K562 (cell line): ENCODE results near the gene GSC. TPM values are rescaled to one million over a fixed set of nuclear protein-coding genes. Genes with fewer than 3 reads are reported as not detected.

Experiments
- ATAC-seq: fragments of 200-7000 bp; cut with Tn5 transposase; 3 replicates; pipeline ENCODE4 v1.9.1; 2020; ENCODE audit warnings: moderate library complexity
- BruUV-seq: library from RNA; stranded (reverse); fragments of 400-500 nt; replicated peaks from 2 replicates; lab custom pipeline; 2021; lab: Mats Ljungman, UMichigan
- CTCF ChIA-PET: fragments of 300-600 bp; formaldehyde crosslinking; extraction: SDS; loops from one replicate; lab custom pipeline; 2021; ENCODE audit warnings: low intra/inter-chr PET ratio; lab: Yijun Ruan, JAX
- POLR2A ChIA-PET: fragments of 300-600, 350-650 bp; sonication (Branson Sonifier 250); formaldehyde crosslinking; extraction: SDS; loops from one replicate; lab custom pipeline; 2021; ENCODE audit warnings: antibody characterized with exemption, inconsistent platforms; lab: Yijun Ruan, JAX
- DNase-seq, 4 experiments: peaks; one replicate each; pipeline versions ENCODE4 v3.0.0 to v3.0.0-alpha.2; 2011 to 2018; ENCODE audit warnings: low spot score in 3 of 4, mixed read lengths in 3 of 4; ENCODE audit errors: extremely low read depth in 1 of 4
- FAIRE-seq: peaks from 2 replicates; lab custom pipeline; 2011; peaks lifted over from hg19 to GRCh38; lab: Jason Lieb, UNC
- H2AFZ ChIP-seq: 2 replicates; pipeline ENCODE4 v1.6.0; 2011; ENCODE audit warnings: low read depth, low read length, control low read depth, inconsistent platforms
- H3K27ac ChIP-seq: fragments of 200-600 bp; 3 replicates; pipeline ENCODE4 v1.8.0; 2011; ENCODE audit warnings: low read depth, mild to moderate bottlenecking, control low read depth, inconsistent platforms, low read length, moderate library complexity, mixed read lengths; ENCODE audit errors: extremely low read depth
- H3K27me3 ChIP-seq, 2 experiments: fragments of 300-600 bp in 1 of 2; 2 replicates in 1 of 2; 3 replicates in 1 of 2; pipeline versions ENCODE4 v1.6.0 to v1.8.0; 2011; ENCODE audit warnings: inconsistent platforms in 2 of 2, low read length in 2 of 2, mild to moderate bottlenecking in 1 of 2, mixed read lengths in 1 of 2, moderate library complexity in 1 of 2; ENCODE audit not compliant: control insufficient read depth in 2 of 2, insufficient read depth in 2 of 2
- H3K36me3 ChIP-seq: fragments of 300-600 bp; 3 replicates; pipeline ENCODE4 v1.8.0; 2011; ENCODE audit warnings: mild to moderate bottlenecking, low read length, inconsistent platforms; ENCODE audit not compliant: control insufficient read depth, insufficient read depth
- H3K4me1 ChIP-seq, 2 experiments: fragments of 200-600 bp in 1 of 2; replicated peaks in 1 of 2; 2 replicates in 1 of 2; 3 replicates in 1 of 2; pipeline versions ENCODE4 v1.5.1 to v1.8.0; 2011; ENCODE audit warnings: inconsistent platforms in 2 of 2, low read length in 2 of 2, mild to moderate bottlenecking in 1 of 2, mixed read lengths in 1 of 2, moderate library complexity in 1 of 2; ENCODE audit not compliant: control insufficient read depth in 2 of 2, insufficient read depth in 2 of 2
- H3K4me2 ChIP-seq: 2 replicates; pipeline ENCODE4 v1.6.1; 2011; ENCODE audit warnings: low read length, control low read depth, inconsistent platforms, mixed read lengths; ENCODE audit not compliant: insufficient read depth
- H3K4me3 ChIP-seq: fragments of 200-600 bp; sonication (generic), shearing (Covaris generic); 2 replicates; pipeline ENCODE4 v1.5.1; 2016; ENCODE audit warnings: control low read depth, inconsistent platforms
- H3K79me2 ChIP-seq: fragments of 200-600 bp; 3 replicates; pipeline ENCODE4 v1.8.0; 2011; ENCODE audit warnings: low read length, inconsistent platforms; ENCODE audit not compliant: control insufficient read depth, insufficient read depth
- H3K9ac ChIP-seq, 2 experiments: 2 replicates each; pipeline versions ENCODE4 v1.6.0 to v1.6.1; 2011; ENCODE audit warnings: low read depth in 2 of 2, low read length in 2 of 2, control low read depth in 1 of 2, inconsistent platforms in 1 of 2, mild to moderate bottlenecking in 1 of 2, mixed read lengths in 1 of 2; ENCODE audit not compliant: insufficient read depth in 1 of 2
- H3K9me1 ChIP-seq: one replicate; pipeline ENCODE4 v1.6.0; 2011; ENCODE audit warnings: inconsistent platforms, mild to moderate bottlenecking, low read length, moderate library complexity; ENCODE audit not compliant: control insufficient read depth, insufficient read depth
- H3K9me3 ChIP-seq: replicated peaks from 2 replicates; pipeline ENCODE4 v1.5.1; 2011; ENCODE audit warnings: low read depth, low read length, inconsistent platforms; ENCODE audit not compliant: control insufficient read depth, insufficient read depth
- H4K20me1 ChIP-seq: replicated peaks from 2 replicates; pipeline ENCODE4 v1.6.1; 2011; ENCODE audit warnings: low read length, inconsistent platforms, mixed read lengths; ENCODE audit not compliant: control insufficient read depth, insufficient read depth
- DDX20 ChIP-seq: fragments of 450-650 bp; IDR thresholded peaks from 2 replicates; pipeline ENCODE4 v1.6.1; 2016; ENCODE audit warnings: missing genetic modification characterization, low read depth, mild to moderate bottlenecking, missing compliant biosample characterization, moderate library complexity
- GTF2B ChIP-seq: IDR thresholded peaks from 2 replicates; pipeline ENCODE4 v1.6.1; 2011; ENCODE audit not compliant: insufficient read length; ENCODE audit errors: extremely low read depth
- HNRNPK ChIP-seq: fragments of 200-400 bp; formaldehyde crosslinking; IDR thresholded peaks from one replicate; pipeline ENCODE4 v1.6.1; 2018; ENCODE audit warnings: mild to moderate bottlenecking, low read depth, low read length; ENCODE audit not compliant: poor library complexity, severe bottlenecking
- LCOR ChIP-seq: sonication (generic); formaldehyde crosslinking; IDR thresholded peaks from 2 replicates; pipeline ENCODE4 v1.8.0; 2022; ENCODE audit warnings: mild to moderate bottlenecking, missing genetic modification reagents
- RNF219 ChIP-seq: fragments of 250-450 bp; sonication (Bioruptor Pico); IDR thresholded peaks from 2 replicates; pipeline ENCODE4 v1.5.0; 2022; ENCODE audit warnings: mild to moderate bottlenecking
- SREBF1 ChIP-seq: fragments of 150-350 bp; IDR thresholded peaks from 2 replicates; pipeline ENCODE4 v1.6.1; 2014; ENCODE audit warnings: antibody characterized with exemption, low read depth, low read length, borderline replicate concordance
- ZNF668 ChIP-seq: fragments of 250-450 bp; sonication (Bioruptor Pico); IDR thresholded peaks from 2 replicates; pipeline ENCODE4 v1.8.0; 2022; ENCODE audit warnings: mild to moderate bottlenecking, inconsistent platforms
- ZNF764 ChIP-seq: fragments of 250-450 bp; sonication (Bioruptor Pico); IDR thresholded peaks from 2 replicates; pipeline ENCODE4 v1.4.0; 2020; ENCODE audit warnings: low read depth, mild to moderate bottlenecking, moderate library complexity
- WGBS: fragments of 100-300 bp; shearing (Covaris generic); methylation state at CpG from one replicate; pipeline ENCODE4 v1.1.6; 2016; ENCODE audit warnings: low coverage, mixed read lengths; ENCODE audit not compliant: insufficient coverage; ENCODE audit errors: missing lambda C conversion rate; 5-methylcytosine and 5-hydroxymethylcytosine counted together
- in situ Hi-C: fragments of 300-500 bp; cut with MboI; formaldehyde crosslinking; loops from 4 replicates; pipeline ENCODE4 v1.15.0; 2018; ENCODE audit warnings: inconsistent platforms, mixed read lengths
- intact Hi-C: fragments of 100-400 bp; cut with micrococcal nuclease; formaldehyde crosslinking; loops from 2 replicates; pipeline ENCODE4 v1.14.2; 2022
- polyA plus RNA-seq, 8 experiments: library from polyadenylated mRNA; depleted of rRNA in 4 of 8; stranded (reverse) in 5 of 8; unstranded in 3 of 8; fragments of >200 nt; fragmentation: Nextera tagmentation in 2 of 8; fragmentation: Illumina TruSeq in 1 of 8; extraction: Ambion mirVana in 2 of 8; extraction: Trizol in 1 of 8; gene quantifications; 2 replicates each; pipeline versions ENCODE4 v1.2.1 to v1.2.3, GENCODE V29; 2011 to 2014; ENCODE audit warnings: inconsistent platforms in 1 of 8, missing spikeins in 1 of 8
- total RNA-seq, 7 experiments: library from RNA; depleted of rRNA in 6 of 7; stranded (reverse); fragments of >200 nt in 6 of 7; fragmentation: Illumina TruSeq in 2 of 7; extraction: Trizol in 2 of 7; gene quantifications; 2 replicates each; pipeline versions ENCODE4 v1.2.1 to v1.2.3, GENCODE V29; 2011 to 2021; ENCODE audit warnings: low replicate concordance in 1 of 7
- TF ChIP-seq, protein P1 (sequence below): fragments of 450-650 bp; IDR thresholded peaks from 2 replicates; pipeline ENCODE4 v1.6.1; 2016

GSC gene
- total and polyA plus RNA-seq, 9 of the 15 experiments (the other 6 are each of a cell fraction or from before 2014, with no cell fraction given): not detected

DNA sequence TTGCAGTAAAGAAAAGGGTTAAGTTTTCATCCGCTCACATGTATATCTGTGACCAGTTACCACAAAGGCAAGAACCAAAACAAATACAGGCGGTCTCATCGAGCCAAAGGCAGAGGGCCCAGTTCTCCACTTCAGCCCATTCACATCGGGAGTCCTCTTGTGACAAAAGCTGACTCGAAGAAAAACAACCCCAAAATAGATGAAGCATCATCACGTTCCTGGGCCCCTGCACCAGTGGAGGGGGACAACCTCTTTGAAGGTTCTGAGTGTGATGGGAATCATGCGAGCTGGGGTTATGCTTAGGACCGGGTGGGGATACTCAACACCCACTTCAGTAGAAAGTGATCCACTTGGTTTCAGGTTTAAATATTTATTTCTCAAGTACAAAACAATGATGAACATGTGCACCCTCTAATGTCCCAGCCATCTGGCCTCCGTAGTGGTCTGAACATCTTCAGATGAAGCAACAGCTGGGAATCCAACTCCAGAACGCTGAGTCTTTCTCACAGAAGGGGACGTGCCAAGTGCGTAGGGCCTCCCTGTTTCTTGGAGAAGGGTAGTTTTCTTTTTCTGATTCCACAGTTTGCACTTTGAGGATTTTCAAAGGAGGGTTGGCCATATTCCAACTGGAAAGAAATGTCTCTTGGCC lies 8.4 kb downstream of the GSC start:
- Histone ChIP-seq H3K9me3 (no peaks in the 10 kb centered on the region), H3K27ac (no peak overlapping the region), H3K36me3 (no peaks in the 10 kb centered on the region), H3K4me2 (no peak overlapping the region), H3K79me2 (no peaks in the 10 kb centered on the region), H4K20me1 (no peaks in the 10 kb centered on the region), H3K9ac (no peak overlapping the region), H3K9me1 (no peaks in the 10 kb centered on the region), H3K4me1 (no peaks in the 10 kb centered on the region), H3K4me3 (no peak overlapping the region), H3K27me3 (peaks cover 0 to 11% of the 10 kb centered on the region in 2 experiments; a peak in 2 of 5 replicates), H2AFZ (no peak overlapping the region)
- no peak for TF ChIP-seq SREBF1
- TF ChIP-seq DDX20: no peak
- TF ChIP-seq LCOR (CRISPR knock-in tag): no peak
- TF ChIP-seq ZNF764: no peak
- TF ChIP-seq, protein P1, sequence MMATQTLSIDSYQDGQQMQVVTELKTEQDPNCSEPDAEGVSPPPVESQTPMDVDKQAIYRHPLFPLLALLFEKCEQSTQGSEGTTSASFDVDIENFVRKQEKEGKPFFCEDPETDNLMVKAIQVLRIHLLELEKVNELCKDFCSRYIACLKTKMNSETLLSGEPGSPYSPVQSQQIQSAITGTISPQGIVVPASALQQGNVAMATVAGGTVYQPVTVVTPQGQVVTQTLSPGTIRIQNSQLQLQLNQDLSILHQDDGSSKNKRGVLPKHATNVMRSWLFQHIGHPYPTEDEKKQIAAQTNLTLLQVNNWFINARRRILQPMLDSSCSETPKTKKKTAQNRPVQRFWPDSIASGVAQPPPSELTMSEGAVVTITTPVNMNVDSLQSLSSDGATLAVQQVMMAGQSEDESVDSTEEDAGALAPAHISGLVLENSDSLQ: no peak
- no peak for TF ChIP-seq HNRNPK
- TF ChIP-seq RNF219 (CRISPR knock-in tag): no peak
- TF ChIP-seq ZNF668 (CRISPR knock-in tag): no peak
- TF ChIP-seq GTF2B: no peak
- ChIA-PET POLR2A (no interaction called here), CTCF (no interaction called here)
- in situ Hi-C loops: no loop called here
- BruUV-seq: no TSS peak
- ATAC-seq (no peak), DNase-seq (no peak), FAIRE-seq (no peak)
- WGBS: 2% methylated on average over 9 of the region's 12 CpGs
- intact Hi-C loops: no loop called here
